Neutrophil (primary cell): Measurements from ENCODE around the gene CHST8.
"Not testable (repeated sequence)": the region's sequence is repeated elsewhere in the genome, so short reads cannot be mapped to it uniquely, and the experiment has no call there.

Experiments
- H3K27ac ChIP-seq: fragments of 200-600 bp; sonication (generic); 2 replicates; pipeline ENCODE4 v1.5.1; 2016; ENCODE audit warnings: mild to moderate bottlenecking, moderate library complexity
- H3K27me3 ChIP-seq: fragments of 200-600 bp; sonication (generic); 2 replicates; pipeline ENCODE4 v1.6.0; 2016; ENCODE audit warnings: mild to moderate bottlenecking
- H3K36me3 ChIP-seq: fragments of 200-600 bp; sonication (generic); 2 replicates; pipeline ENCODE4 v1.5.1; 2017
- H3K4me1 ChIP-seq, 2 experiments: fragments of 200-600 bp in 1 of 2; sonication (generic) in 1 of 2; 1 replicate in 1 of 2; 2 replicates in 1 of 2; pipeline versions ENCODE4 v1.5.1 to v1.6.1; 2013 to 2016; ENCODE audit warnings: low read depth in 1 of 2, low read length in 1 of 2, mild to moderate bottlenecking in 1 of 2, moderate library complexity in 1 of 2; ENCODE audit not compliant: control insufficient read depth in 1 of 2, insufficient read depth in 1 of 2
- H3K4me3 ChIP-seq, 2 experiments: fragments of 200-600 bp in 1 of 2; sonication (generic) in 1 of 2; 1 replicate in 1 of 2; 2 replicates in 1 of 2; pipeline ENCODE4 v1.5.1; 2013 to 2016; ENCODE audit warnings: low read depth in 1 of 2, low read length in 1 of 2, mild to moderate bottlenecking in 1 of 2, moderate library complexity in 1 of 2
- H3K9me3 ChIP-seq: fragments of 200-600 bp; sonication (generic); 2 replicates; pipeline ENCODE4 v1.5.1; 2016
- TF ChIP-seq, protein P1 (sequence below): fragments of 200-600 bp; sonication (generic); IDR thresholded peaks from 2 replicates; pipeline ENCODE4 v1.5.1; 2016; ENCODE audit warnings: antibody characterized with exemption

The CHST8 gene

GRCh38 chr19:33602576-33603204, 19.1 kb upstream of the CHST8 start:
- no peak overlapping the region for H3K4me3 ChIP-seq
- peaks cover 3% of the 10 kb centered on the region for H3K27me3 ChIP-seq
- TF ChIP-seq, protein P1, sequence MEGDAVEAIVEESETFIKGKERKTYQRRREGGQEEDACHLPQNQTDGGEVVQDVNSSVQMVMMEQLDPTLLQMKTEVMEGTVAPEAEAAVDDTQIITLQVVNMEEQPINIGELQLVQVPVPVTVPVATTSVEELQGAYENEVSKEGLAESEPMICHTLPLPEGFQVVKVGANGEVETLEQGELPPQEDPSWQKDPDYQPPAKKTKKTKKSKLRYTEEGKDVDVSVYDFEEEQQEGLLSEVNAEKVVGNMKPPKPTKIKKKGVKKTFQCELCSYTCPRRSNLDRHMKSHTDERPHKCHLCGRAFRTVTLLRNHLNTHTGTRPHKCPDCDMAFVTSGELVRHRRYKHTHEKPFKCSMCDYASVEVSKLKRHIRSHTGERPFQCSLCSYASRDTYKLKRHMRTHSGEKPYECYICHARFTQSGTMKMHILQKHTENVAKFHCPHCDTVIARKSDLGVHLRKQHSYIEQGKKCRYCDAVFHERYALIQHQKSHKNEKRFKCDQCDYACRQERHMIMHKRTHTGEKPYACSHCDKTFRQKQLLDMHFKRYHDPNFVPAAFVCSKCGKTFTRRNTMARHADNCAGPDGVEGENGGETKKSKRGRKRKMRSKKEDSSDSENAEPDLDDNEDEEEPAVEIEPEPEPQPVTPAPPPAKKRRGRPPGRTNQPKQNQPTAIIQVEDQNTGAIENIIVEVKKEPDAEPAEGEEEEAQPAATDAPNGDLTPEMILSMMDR, result no peak
- no peaks in the 10 kb centered on the region for H3K4me1 ChIP-seq
- no peak overlapping the region for H3K27ac ChIP-seq
- no peaks in the 10 kb centered on the region for H3K36me3 ChIP-seq
- H3K9me3 ChIP-seq, result peaks cover 15% of the 10 kb centered on the region

- TF ChIP-seq, protein P1, result no peak
- Histone ChIP-seq H3K4me1 (no peaks in the 10 kb centered on the region), H3K9me3 (peaks cover 15% of the 10 kb centered on the region), H3K27me3 (peaks cover 10% of the 10 kb centered on the region), H3K36me3 (no peaks in the 10 kb centered on the region), H3K27ac (no peak overlapping the region), H3K4me3 (no peak overlapping the region)
Observed at GRCh38 chr19:33603377-33603776, 18.4 kb upstream of the CHST8 start.

DNA sequence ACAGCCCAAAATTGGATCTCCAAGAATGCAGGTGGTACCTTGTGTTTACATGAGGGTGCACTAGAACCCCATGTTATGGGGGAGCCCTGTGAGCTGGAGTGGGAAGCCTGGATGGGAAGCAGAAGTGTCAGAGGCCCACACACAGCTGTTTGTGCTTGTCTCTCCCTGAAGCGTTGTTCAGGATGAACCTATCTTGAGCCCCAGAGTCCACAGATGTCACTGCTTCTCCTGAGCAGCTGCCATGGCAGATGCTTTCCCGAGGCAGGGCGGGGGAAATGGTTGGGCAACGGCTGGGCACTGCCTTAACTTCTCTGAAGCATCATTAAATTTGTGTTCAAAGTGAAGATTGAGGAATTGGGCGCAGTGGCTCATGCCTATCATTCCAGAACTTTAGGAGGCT, 17.1 kb upstream of the CHST8 start:
- peaks cover 10% of the 10 kb centered on the region for H3K27me3 ChIP-seq
- no peak overlapping the region for H3K4me3 ChIP-seq
- no peak overlapping the region for H3K27ac ChIP-seq
- no peaks in the 10 kb centered on the region for H3K36me3 ChIP-seq
- TF ChIP-seq, protein P1, result no peak
- no peaks in the 10 kb centered on the region for H3K4me1 ChIP-seq
- peaks cover 15% of the 10 kb centered on the region for H3K9me3 ChIP-seq

DNA sequence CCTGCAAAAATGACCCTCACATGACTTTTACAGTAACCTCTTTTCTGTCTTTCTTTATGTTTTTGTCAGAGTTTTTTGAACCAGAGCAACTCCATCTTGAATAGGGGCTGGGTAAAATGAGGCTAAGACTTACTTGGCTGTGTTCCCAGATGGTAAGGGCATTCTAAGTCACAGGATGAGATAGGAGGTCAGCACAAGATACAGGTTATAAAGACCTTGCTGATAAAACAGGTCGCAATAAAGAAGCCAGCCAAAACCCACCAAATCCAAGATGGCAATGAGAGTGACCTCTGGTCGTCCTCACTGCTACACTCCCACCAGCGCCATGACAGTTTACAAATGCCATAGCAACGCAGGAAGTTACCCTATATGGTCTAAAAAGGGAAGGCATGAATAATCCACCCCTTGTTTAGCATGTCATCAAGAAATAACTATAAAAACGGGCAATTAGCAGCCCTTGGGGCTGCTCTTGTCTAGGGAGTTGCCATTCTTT, 15.9 kb upstream of the CHST8 start:
- not testable (repeated sequence) for H3K27ac ChIP-seq, H3K4me1 ChIP-seq, H3K27me3 ChIP-seq, H3K36me3 ChIP-seq, H3K4me3 ChIP-seq
- peaks cover 12% of the 10 kb centered on the region for H3K9me3 ChIP-seq

DNA sequence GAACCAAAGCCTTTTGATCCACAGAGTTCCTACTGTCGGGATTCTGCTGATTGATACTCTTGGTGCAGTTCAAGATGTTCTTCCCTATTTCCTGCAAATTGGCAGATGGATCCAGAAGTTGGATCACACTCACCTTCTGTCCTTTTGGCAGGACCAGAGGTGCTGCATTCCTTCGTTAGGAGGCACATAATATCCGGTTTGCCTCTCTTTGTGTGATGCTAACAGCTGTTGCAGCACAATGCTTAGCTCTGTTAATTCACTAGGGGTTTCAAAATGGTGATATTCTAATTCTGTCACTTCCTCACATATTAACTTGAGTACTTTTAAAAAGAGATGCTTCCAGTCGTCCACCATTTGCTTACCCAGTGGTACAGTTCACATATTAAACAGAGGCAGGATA, 15.2 kb upstream of the CHST8 start:
- TF ChIP-seq, protein P1, result no peak
- Histone ChIP-seq H3K9me3 (peaks cover 8% of the 10 kb centered on the region), H3K27ac (no peak overlapping the region), H3K4me3 (no peak overlapping the region), H3K4me1 (no peaks in the 10 kb centered on the region), H3K27me3 (peaks cover 15% of the 10 kb centered on the region), H3K36me3 (no peaks in the 10 kb centered on the region)

DNA sequence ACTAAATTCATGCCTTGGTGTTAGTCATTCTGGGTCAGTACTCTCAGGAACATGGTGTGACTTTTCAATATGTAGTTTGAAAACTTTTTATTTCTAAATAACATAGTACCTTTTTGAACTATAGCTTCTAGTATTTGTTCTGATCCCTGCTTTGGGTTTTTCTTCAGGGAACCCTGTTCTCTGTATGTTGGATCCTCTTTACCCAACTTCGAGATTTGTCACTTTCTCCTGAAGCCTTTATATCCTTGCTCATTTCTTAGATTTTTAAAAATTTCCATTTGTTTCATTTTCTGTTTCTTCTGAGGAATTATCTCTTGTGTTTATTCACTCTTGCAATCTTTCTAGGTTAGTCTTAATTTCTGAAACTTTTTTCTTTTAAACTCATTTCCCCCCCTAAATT, 12.4 kb upstream of the CHST8 start:
- no peak overlapping the region for H3K4me3 ChIP-seq
- H3K4me1 ChIP-seq, result no peaks in the 10 kb centered on the region
- no peak overlapping the region for H3K27ac ChIP-seq
- no peaks in the 10 kb centered on the region for H3K36me3 ChIP-seq
- H3K9me3 ChIP-seq, result no peaks in the 10 kb centered on the region
- TF ChIP-seq, protein P1, result no peak
- peaks cover 25% of the 10 kb centered on the region for H3K27me3 ChIP-seq
